AG04449 (cell line): Measurements from ENCODE around the gene OGFOD3.

Experiments used
- CTCF ChIA-PET: fragments of 350-600 bp; formaldehyde crosslinking; extraction: SDS; loops from one replicate; lab custom pipeline; 2021; ENCODE audit warnings: antibody characterized with exemption; lab: Yijun Ruan, JAX
- POLR2A ChIA-PET: fragments of 400-600, 350-600 bp; formaldehyde crosslinking; extraction: SDS; loops from one replicate; lab custom pipeline; 2020; ENCODE audit warnings: antibody characterized with exemption, inconsistent platforms; lab: Yijun Ruan, JAX
- DNase-seq: peaks from one replicate; pipeline ENCODE4 v3.0.0-alpha.2; 2010; ENCODE audit warnings: low read depth, low spot score
- H3K4me3 ChIP-seq: 2 replicates; pipeline ENCODE4 v1.5.1; 2011; ENCODE audit warnings: low read depth, mild to moderate bottlenecking, control low read depth, low read length
- TF ChIP-seq, protein P1 (sequence below): IDR thresholded peaks from one replicate; pipeline ENCODE4 v1.5.1; 2011; ENCODE audit warnings: mild to moderate bottlenecking, moderate library complexity, low read length, control low read depth, inconsistent platforms; ENCODE audit not compliant: insufficient read depth; ENCODE audit errors: missing control alignments

OGFOD3 gene

DNA sequence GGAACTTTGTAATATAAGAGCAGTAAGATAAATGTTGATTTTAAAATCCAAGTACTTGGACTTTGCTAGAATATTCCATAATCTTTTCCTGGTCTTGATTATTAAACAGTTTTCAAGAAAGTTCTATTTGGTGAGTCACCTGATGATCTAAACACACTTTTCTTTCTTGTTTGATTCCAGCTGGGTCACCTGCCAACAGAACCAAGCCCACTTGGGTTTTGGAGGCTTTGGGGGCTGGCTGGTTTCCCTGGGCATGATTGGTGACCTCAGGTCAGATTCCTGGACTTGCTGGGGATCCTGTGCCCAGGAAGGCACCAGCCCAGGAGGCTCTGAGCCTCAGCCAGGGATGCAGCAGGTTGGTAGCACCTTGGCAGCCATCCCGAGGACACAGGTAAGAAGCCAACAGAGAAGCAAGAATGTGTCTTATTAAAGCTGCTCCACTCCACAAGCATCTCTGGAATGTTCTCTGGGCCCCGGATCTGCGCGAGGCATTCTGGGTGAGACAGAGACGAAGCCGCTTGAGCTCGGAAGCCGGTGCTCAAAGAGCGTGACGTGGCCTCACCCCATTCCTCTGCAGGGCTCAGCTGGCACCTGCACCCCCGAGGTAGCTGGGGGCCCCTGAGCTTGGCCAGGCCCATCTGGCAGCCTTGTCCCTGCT lies 62.5 kb downstream of the OGFOD3 start:
- CTCF ChIA-PET = interaction anchor here (0.8 to 2.0 kb wide), 10 partner anchors 9 to 199 kb away, joined by 3 to 8 read pairs (median 4); partner anchors contain the start of gene SECTM1
- POLR2A ChIA-PET = no interaction called here
- H3K4me3 ChIP-seq = no peak overlapping the region
- DNase-seq = no peak
- TF ChIP-seq, protein P1, sequence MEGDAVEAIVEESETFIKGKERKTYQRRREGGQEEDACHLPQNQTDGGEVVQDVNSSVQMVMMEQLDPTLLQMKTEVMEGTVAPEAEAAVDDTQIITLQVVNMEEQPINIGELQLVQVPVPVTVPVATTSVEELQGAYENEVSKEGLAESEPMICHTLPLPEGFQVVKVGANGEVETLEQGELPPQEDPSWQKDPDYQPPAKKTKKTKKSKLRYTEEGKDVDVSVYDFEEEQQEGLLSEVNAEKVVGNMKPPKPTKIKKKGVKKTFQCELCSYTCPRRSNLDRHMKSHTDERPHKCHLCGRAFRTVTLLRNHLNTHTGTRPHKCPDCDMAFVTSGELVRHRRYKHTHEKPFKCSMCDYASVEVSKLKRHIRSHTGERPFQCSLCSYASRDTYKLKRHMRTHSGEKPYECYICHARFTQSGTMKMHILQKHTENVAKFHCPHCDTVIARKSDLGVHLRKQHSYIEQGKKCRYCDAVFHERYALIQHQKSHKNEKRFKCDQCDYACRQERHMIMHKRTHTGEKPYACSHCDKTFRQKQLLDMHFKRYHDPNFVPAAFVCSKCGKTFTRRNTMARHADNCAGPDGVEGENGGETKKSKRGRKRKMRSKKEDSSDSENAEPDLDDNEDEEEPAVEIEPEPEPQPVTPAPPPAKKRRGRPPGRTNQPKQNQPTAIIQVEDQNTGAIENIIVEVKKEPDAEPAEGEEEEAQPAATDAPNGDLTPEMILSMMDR = no peak

GRCh38 chr17:82354804-82355308 lies 63.5 kb downstream of the OGFOD3 start:
- ChIA-PET POLR2A (no interaction called here), CTCF (interaction anchor here (1.1 to 2.0 kb wide), 4 partner anchors 29 to 200 kb away, joined by 3 to 7 read pairs (median 4); no protein-coding TSS in a partner anchor)
- H3K4me3 ChIP-seq = no peak overlapping the region
- DNase-seq = no peak
- TF ChIP-seq, protein P1 = no peak

GRCh38 chr17:82353484-82353883 lies 64.9 kb downstream of the OGFOD3 start:
- POLR2A ChIA-PET = no interaction called here
- CTCF ChIA-PET = interaction anchor here (0.7 to 4.3 kb wide), 5 partner anchors 9 to 66 kb away, joined by 3 to 41 read pairs (median 4); partner anchors contain the start of gene OGFOD3
- DNase-seq = no peak
- TF ChIP-seq, protein P1 = no peak
- no peak overlapping the region for H3K4me3 ChIP-seq

GRCh38 chr17:82351713-82352488 lies 66.5 kb downstream of the OGFOD3 start:
- no peak overlapping the region for H3K4me3 ChIP-seq
- CTCF ChIA-PET = interaction anchor here (0.7 to 4.6 kb wide), 34 partner anchors 9 to 202 kb away, joined by 3 to 84 read pairs (median 5); partner anchors contain the start of genes CD7, HEXD, SECTM1 and UTS2R
- POLR2A ChIA-PET = no interaction called here
- peak; percentile 36 for DNase-seq
- TF ChIP-seq, protein P1 = peak; percentile 94

GRCh38 chr17:82351254-82351712 lies 67.1 kb downstream of the OGFOD3 start:
- no peak for DNase-seq
- ChIA-PET CTCF (interaction anchor here (0.6 to 4.6 kb wide), 24 partner anchors 8 to 205 kb away, joined by 3 to 84 read pairs (median 8); partner anchors contain the start of genes CD7, HEXD, SECTM1 and UTS2R), POLR2A (no interaction called here)

More at GRCh38 chr17:82351254-82351712, 67.1 kb downstream of the OGFOD3 start:
- TF ChIP-seq, protein P1 = no peak
- no peak overlapping the region for H3K4me3 ChIP-seq
